Fibroblast of villous mesenchyme (primary cell): Measurements from ENCODE around the gene MAP3K5. TPM values are rescaled to one million over a fixed set of nuclear protein-coding genes. Genes with fewer than 3 reads are reported as not detected.
"Not testable (repeated sequence)": the region's sequence is repeated elsewhere in the genome, so short reads cannot be mapped to it uniquely, and the experiment has no call there.

ENCODE experiments used
- DNase-seq: peaks from one replicate; pipeline ENCODE4 v3.0.0-alpha.2; 2010; ENCODE audit warnings: low read depth
- H3K4me3 ChIP-seq: 2 replicates; pipeline ENCODE4 v1.5.1; 2011; ENCODE audit warnings: low read depth, mild to moderate bottlenecking, low read length
- CTCF ChIP-seq: IDR thresholded peaks from 2 replicates; pipeline ENCODE4 v1.5.1; 2012; ENCODE audit warnings: low read depth, mild to moderate bottlenecking, low read length; ENCODE audit not compliant: insufficient read depth
- total RNA-seq: library from RNA; depleted of rRNA; stranded (reverse); fragments of >200 nt; gene quantifications from 2 replicates; pipeline ENCODE4 v1.2.3, GENCODE V29; 2012

Gene MAP3K5
- total RNA-seq, 1 donor, result 84.6 TPM

DNA sequence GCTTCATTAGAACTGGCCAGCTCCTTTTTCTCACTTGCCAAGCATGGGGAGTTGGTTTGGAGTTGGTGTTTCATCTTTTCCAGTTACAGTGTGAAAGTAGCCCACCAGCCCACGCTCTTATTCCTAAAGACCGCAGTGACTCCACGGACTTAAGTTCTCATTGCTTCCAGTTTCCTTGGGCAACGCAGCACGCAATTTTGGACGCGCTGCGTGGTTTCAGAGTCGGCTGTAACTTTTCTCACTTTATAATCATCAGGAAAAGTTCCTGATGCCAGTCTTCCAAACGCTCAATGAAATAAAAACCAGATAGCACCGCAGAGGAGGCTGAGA, 29.7 kb upstream of the MAP3K5 start:
- H3K4me3 ChIP-seq, result peak overlapping the region; percentile 76
- peak; percentile 54 for DNase-seq
- no peak for TF ChIP-seq CTCF

GRCh38 chr6:136820561-136820960, 28.3 kb upstream of the MAP3K5 start:
- DNase-seq, result no peak
- H3K4me3 ChIP-seq, result no peak overlapping the region

DNA sequence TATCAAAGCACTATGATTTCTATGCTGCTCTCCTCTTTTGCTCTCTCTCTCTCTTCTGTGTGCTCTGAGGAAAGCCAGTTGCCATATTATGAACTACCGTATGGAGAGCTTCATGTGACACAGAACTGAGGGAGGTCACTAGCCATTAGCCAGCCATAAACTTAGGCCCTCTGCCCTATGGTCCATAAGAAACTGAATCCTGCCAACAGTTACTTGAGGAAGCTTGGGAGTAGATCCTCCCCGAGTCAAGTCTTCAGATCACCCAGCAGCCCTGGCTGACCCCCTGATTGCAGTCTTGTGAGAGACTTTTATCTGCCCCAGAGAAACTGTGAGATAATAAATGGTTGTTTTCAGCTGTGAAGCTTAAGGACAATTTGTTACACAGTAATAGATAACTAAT, 24.4 kb upstream of the MAP3K5 start:
- no peak overlapping the region for H3K4me3 ChIP-seq
- DNase-seq, result no peak
- TF ChIP-seq CTCF, result no peak

More at GRCh38 chr6:136820561-136820960, 28.3 kb upstream of the MAP3K5 start:
- no peak for TF ChIP-seq CTCF

- not testable (repeated sequence) for H3K4me3 ChIP-seq, DNase-seq
These were observed 23.3 kb upstream of the MAP3K5 start for GRCh38 chr6:136815608-136816007.

GRCh38 chr6:136812174-136812573, 19.9 kb upstream of the MAP3K5 start:
- peak; percentile 27 for DNase-seq
- H3K4me3 ChIP-seq, result no peak overlapping the region
- no peak for TF ChIP-seq CTCF

GRCh38 chr6:136811272-136811671, 19.0 kb upstream of the MAP3K5 start:
- no peak for TF ChIP-seq CTCF
- no peak for DNase-seq
- H3K4me3 ChIP-seq, result no peak overlapping the region

DNA sequence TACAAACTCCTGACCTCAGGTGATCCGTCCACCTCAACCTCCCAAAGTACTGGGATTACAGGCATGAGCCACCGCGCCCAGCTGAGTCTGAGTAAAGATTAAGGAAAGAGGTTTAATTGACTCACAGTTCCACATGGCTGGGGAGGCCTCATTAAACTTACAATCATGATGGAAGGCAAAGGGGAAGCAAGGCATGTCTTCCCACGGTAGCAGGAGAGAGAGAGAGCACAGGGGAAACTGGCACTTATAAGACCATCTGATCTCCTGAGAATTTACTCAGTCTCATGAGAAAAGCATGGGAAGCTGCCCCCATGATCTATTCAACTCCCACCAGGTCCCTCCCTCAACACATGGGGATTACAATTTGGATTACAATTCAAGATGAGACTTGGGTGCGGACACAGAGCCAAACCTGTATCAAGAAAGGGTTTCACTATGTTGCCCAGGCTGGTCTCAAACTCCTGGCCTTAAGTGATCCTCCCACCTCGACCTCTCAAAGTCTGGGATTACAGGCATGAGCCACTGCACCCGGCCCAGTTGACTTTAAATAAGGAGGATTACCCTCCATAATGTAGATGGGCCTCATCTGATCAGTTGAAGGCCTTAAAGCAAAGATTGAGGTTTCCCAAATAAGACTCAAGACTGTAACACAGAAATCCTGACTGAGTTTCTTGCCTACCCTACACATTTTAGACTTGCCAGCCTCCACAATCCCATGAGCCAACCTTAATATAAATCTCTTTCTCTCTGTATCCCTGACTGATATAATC, 17.0 kb upstream of the MAP3K5 start:
- no peak overlapping the region for H3K4me3 ChIP-seq
- no peak for TF ChIP-seq CTCF
- DNase-seq, result no peak
